H1 (cell line): ENCODE results near the gene ADCY1. TPM values are rescaled to one million over a fixed set of nuclear protein-coding genes. Genes with fewer than 3 reads are reported as not detected.

Experiments
- BACH1 ChIP-seq: IDR thresholded peaks from 2 replicates; pipeline ENCODE4 v1.6.1; 2012; ENCODE audit warnings: low read length, improper control_type of control experiment
- CHD7 ChIP-seq: fragments of 300-600 bp; sonication (generic); IDR thresholded peaks from 2 replicates; pipeline ENCODE4 v1.7.1; 2012; ENCODE audit warnings: low read length, moderate library complexity, mild to moderate bottlenecking, inconsistent platforms; ENCODE audit not compliant: insufficient replicate concordance
- CREB1 ChIP-seq: IDR thresholded peaks from 2 replicates; pipeline ENCODE4 v1.6.1; 2012; ENCODE audit warnings: inconsistent platforms
- KDM1A ChIP-seq: fragments of 200-600, 300-600 bp; sonication (generic); IDR thresholded peaks from 2 replicates; pipeline ENCODE4 v1.7.1; 2016; ENCODE audit warnings: mild to moderate bottlenecking, low read length, borderline replicate concordance
- MAX ChIP-seq: IDR thresholded peaks from 2 replicates; pipeline ENCODE4 v1.6.1; 2012; ENCODE audit warnings: inconsistent platforms
- SP2 ChIP-seq: IDR thresholded peaks from 2 replicates; pipeline ENCODE4 v1.6.1; 2012; ENCODE audit warnings: mild to moderate bottlenecking, low read length, inconsistent platforms
- polyA plus RNA-seq, 7 experiments: library from polyadenylated mRNA; depleted of rRNA in 3 of 7; stranded (reverse) in 5 of 7; unstranded in 2 of 7; fragments of >200 nt in 5 of 7; fragments of 200-250 nt in 2 of 7; gene quantifications; 1 replicate in 5 of 7; 2 replicates in 1 of 7; 4 replicates in 1 of 7; pipeline versions ENCODE4 v1.2.1 to v1.2.3, GENCODE V29; 2011 to 2013; ENCODE audit warnings: missing spikeins in 2 of 7, mixed read lengths in 2 of 7
- total RNA-seq: library from RNA; stranded (reverse); fragmentation: NEBNext Ultra II Directional; extraction: Animal tissue kit (Norgen Biotek cat#: 25700); gene quantifications from 2 replicates; pipeline ENCODE4 v1.2.1, GENCODE V29; 2021

ADCY1 gene
- total and polyA plus RNA-seq, 2 of the 8 experiments (the other 6 are each of a cell fraction or from before 2014, with no cell fraction given), result 7.9 to 26.9 TPM

GRCh38 chr7:45657136-45657889, 83.1 kb downstream of the ADCY1 start (continued):
- TF ChIP-seq CHD7 (no peak), MAX (no peak), KDM1A (no peak), CREB1 (no peak), SP2 (no peak), BACH1 (no peak)
